Effector memory CD4-positive, alpha-beta T cell (primary cell): ENCODE results near the gene PPP4R4.
"Not testable (repeated sequence)": the region's sequence is repeated elsewhere in the genome, so short reads cannot be mapped to it uniquely, and the experiment has no call there.

Experiments
- DNase-seq, 3 donors: peaks; one replicate each; pipeline ENCODE4 v3.0.0-alpha.2; 2020
- H3K27ac ChIP-seq: 2 replicates; pipeline ENCODE4 v1.7.0; 2013; ENCODE audit warnings: mild to moderate bottlenecking, low read length, moderate library complexity; ENCODE audit not compliant: insufficient read depth, poor library complexity, severe bottlenecking
- H3K27me3 ChIP-seq: replicated peaks from 2 replicates; pipeline ENCODE4 v1.7.0; 2013; ENCODE audit warnings: mild to moderate bottlenecking, low read length; ENCODE audit not compliant: insufficient read depth, control insufficient read depth, poor library complexity, severe bottlenecking
- H3K36me3 ChIP-seq: 2 replicates; pipeline ENCODE4 v1.7.0; 2013; ENCODE audit warnings: mild to moderate bottlenecking, low read length, moderate library complexity; ENCODE audit not compliant: control insufficient read depth, insufficient read depth
- H3K4me1 ChIP-seq: 2 replicates; pipeline ENCODE4 v1.7.0; 2013; ENCODE audit warnings: low read length, mild to moderate bottlenecking; ENCODE audit not compliant: control insufficient read depth, insufficient read depth, poor library complexity, severe bottlenecking
- H3K4me3 ChIP-seq: 2 replicates; pipeline ENCODE4 v1.7.0; 2013; ENCODE audit warnings: low read length, low read depth, mild to moderate bottlenecking; ENCODE audit not compliant: insufficient read depth, poor library complexity, severe bottlenecking
- H3K9me3 ChIP-seq: 2 replicates; pipeline ENCODE4 v1.7.0; 2013; ENCODE audit warnings: mild to moderate bottlenecking, low read length, moderate library complexity; ENCODE audit not compliant: control insufficient read depth

PPP4R4 gene

DNA sequence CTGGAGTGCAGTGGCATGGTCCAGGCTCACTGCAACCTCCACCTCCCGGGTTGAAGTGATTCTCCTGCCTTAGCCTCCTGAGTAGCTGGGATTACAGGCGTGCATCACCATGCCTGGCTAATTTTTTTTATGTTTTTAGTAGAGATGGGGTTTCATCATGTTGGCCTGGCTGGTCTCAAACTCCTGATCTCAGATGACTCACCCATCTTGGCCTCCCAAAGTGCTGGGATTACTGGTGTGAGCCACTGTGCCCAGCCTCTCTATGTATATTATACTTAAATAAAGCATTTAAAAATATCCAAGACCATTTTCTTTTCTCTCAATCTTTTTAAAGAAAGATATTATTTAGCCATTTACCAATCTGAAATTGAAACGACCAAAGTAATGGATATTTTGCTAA lies 90.1 kb downstream of the PPP4R4 start:
- not testable (repeated sequence) for DNase-seq, H3K27ac ChIP-seq, H3K4me3 ChIP-seq, H3K27me3 ChIP-seq, H3K4me1 ChIP-seq, H3K9me3 ChIP-seq, H3K36me3 ChIP-seq

- H3K4me3 ChIP-seq: no peak overlapping the region
- H3K36me3 ChIP-seq: no peaks in the 10 kb centered on the region
- DNase-seq: no peak
- no peaks in the 10 kb centered on the region for H3K4me1 ChIP-seq
- no peaks in the 10 kb centered on the region for H3K27me3 ChIP-seq
- H3K9me3 ChIP-seq: no peaks in the 10 kb centered on the region
- H3K27ac ChIP-seq: no peak overlapping the region
Measured at GRCh38 chr14:94267352-94267751, 93.2 kb downstream of the PPP4R4 start.

GRCh38 chr14:94268582-94268981 lies 94.5 kb downstream of the PPP4R4 start:
- H3K27me3 ChIP-seq, H3K27ac ChIP-seq, H3K4me3 ChIP-seq, H3K4me1 ChIP-seq, H3K9me3 ChIP-seq, DNase-seq, H3K36me3 ChIP-seq: not testable (repeated sequence)

GRCh38 chr14:94269156-94269555 lies 95.0 kb downstream of the PPP4R4 start:
- no peaks in the 10 kb centered on the region for H3K9me3 ChIP-seq
- H3K27ac ChIP-seq: no peak overlapping the region
- no peak for DNase-seq
- no peaks in the 10 kb centered on the region for H3K36me3 ChIP-seq
- no peaks in the 10 kb centered on the region for H3K4me1 ChIP-seq
- H3K27me3 ChIP-seq: no peaks in the 10 kb centered on the region
- no peak overlapping the region for H3K4me3 ChIP-seq

GRCh38 chr14:94276898-94277561 lies 102.9 kb downstream of the PPP4R4 start:
- not testable (repeated sequence) for H3K4me1 ChIP-seq, H3K27me3 ChIP-seq, H3K4me3 ChIP-seq, H3K36me3 ChIP-seq, H3K9me3 ChIP-seq, H3K27ac ChIP-seq, DNase-seq

DNA sequence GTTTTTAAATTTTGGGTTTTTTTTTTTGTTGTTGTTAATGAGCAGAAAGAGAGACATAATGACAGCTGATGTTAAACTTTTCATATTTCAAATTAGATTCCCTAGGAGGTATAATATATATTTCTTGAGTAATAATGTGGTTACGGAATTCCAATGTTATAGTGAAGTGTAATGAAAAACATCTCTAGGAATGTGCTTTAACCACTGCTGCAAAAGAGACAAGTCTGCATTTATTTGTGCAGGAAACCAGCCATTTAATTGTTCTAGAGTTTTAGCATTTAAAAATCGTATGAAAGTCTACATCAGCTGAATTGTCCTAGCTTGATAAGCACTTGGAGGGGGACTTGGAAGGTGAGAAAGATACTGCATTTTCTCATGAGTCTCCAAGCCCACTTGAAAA lies 104.6 kb downstream of the PPP4R4 start:
- H3K36me3 ChIP-seq: no peaks in the 10 kb centered on the region

GRCh38 chr14:94282991-94283723 lies 109.0 kb downstream of the PPP4R4 start:
- no peak for DNase-seq
- Histone ChIP-seq H3K27me3 (no peaks in the 10 kb centered on the region), H3K9me3 (no peaks in the 10 kb centered on the region), H3K4me3 (no peak overlapping the region), H3K27ac (no peak overlapping the region), H3K4me1 (no peaks in the 10 kb centered on the region), H3K36me3 (no peaks in the 10 kb centered on the region)

More for the DNA sequence above, 104.6 kb downstream of the PPP4R4 start:
- Histone ChIP-seq H3K27ac (no peak overlapping the region), H3K27me3 (no peaks in the 10 kb centered on the region), H3K9me3 (no peaks in the 10 kb centered on the region), H3K4me3 (no peak overlapping the region), H3K4me1 (no peaks in the 10 kb centered on the region)
- no peak for DNase-seq

- no peak overlapping the region for H3K4me3 ChIP-seq
- DNase-seq: no peak
- H3K9me3 ChIP-seq: no peaks in the 10 kb centered on the region
- H3K27me3 ChIP-seq: no peaks in the 10 kb centered on the region
- no peaks in the 10 kb centered on the region for H3K4me1 ChIP-seq
- H3K27ac ChIP-seq: no peak overlapping the region
- H3K36me3 ChIP-seq: no peaks in the 10 kb centered on the region
Measured at GRCh38 chr14:94284221-94284620, 110.1 kb downstream of the PPP4R4 start.

DNA sequence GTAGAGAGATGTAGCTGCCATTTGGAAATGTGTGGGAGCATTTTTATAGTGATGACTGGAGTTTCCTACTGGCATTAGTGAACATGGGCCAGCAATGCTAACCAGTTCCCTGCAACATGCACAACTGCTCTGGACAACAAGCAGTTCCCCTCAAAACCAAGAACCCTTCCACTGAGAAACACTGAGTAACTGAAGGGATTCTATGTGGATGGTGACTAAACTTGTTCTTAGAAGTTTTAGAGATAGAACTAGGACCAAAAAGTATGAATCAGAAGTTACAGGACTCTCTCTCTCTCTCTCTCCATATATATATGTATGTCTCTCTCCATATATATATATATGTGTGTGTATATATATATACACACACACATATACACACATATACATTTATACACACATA lies 111.0 kb downstream of the PPP4R4 start:
- DNase-seq: no peak
- Histone ChIP-seq H3K4me3 (no peak overlapping the region), H3K9me3 (no peaks in the 10 kb centered on the region), H3K4me1 (no peaks in the 10 kb centered on the region), H3K27ac (no peak overlapping the region), H3K27me3 (no peaks in the 10 kb centered on the region), H3K36me3 (no peaks in the 10 kb centered on the region)

- no peaks in the 10 kb centered on the region for H3K9me3 ChIP-seq
- H3K27ac ChIP-seq: no peak overlapping the region
- no peaks in the 10 kb centered on the region for H3K27me3 ChIP-seq
- H3K4me1 ChIP-seq: no peaks in the 10 kb centered on the region
- H3K36me3 ChIP-seq: no peaks in the 10 kb centered on the region
- no peak overlapping the region for H3K4me3 ChIP-seq
- no peak for DNase-seq
Measured at GRCh38 chr14:94288610-94289465, 114.7 kb downstream of the PPP4R4 start.
